Measurements from ENCODE around the gene FAAP20. TPM values are rescaled to one million over a fixed set of nuclear protein-coding genes. Genes with fewer than 3 reads are reported as not detected.

The FAAP20 gene
- total RNA-seq, 3 donors from 2014 or later (not counting 1 experiment from before 2014, with no cell fraction given) = 40.3 to 53.0 (median 43.3) TPM

GRCh38 chr1:2163205-2163604 is 31.4 kb downstream of the FAAP20 start:
- ATAC-seq (no peak), DNase-seq (peak in 1 of 2 donors; percentile 42)
- Mint-ChIP-seq H3K4me1 (peaks cover 6 to 16% of the 10 kb centered on the region in 2 donors), H3K9me3 (no peaks in the 10 kb centered on the region), H3K4me3 (no peak overlapping the region), H3K36me3 (no peaks in the 10 kb centered on the region), H3K27ac (no peak overlapping the region), H3K27me3 (ENCODE audit: low read depth in 2 of 2) (no peaks in the 10 kb centered on the region)
- peaks cover 3% of the 10 kb centered on the region for H3K36me3 ChIP-seq (ENCODE audit: control insufficient read depth, insufficient read depth, low read length)
- no peaks in the 10 kb centered on the region for H3K27me3 ChIP-seq (ENCODE audit: control insufficient read depth, insufficient read depth, low read length)
- H3K27ac ChIP-seq (ENCODE audit: low read length) = no peak overlapping the region
- intact Hi-C loops (cut with micrococcal nuclease) = no loop called here
- 95% methylated on average over 7 of the region's 7 CpGs for WGBS (ENCODE audit: insufficient coverage)
- no peak for TF ChIP-seq CTCF (IDR thresholded peaks at IDR 0.05)
- peaks cover 11% of the 10 kb centered on the region for H3K4me1 ChIP-seq (ENCODE audit: control insufficient read depth, insufficient read depth, low read length)
- H3K4me3 ChIP-seq (ENCODE audit: low read length) = no peak overlapping the region
- no peaks in the 10 kb centered on the region for H3K9me3 ChIP-seq (ENCODE audit: control insufficient read depth, insufficient read depth, low read length)

- ATAC-seq (peak; percentile 39 to 75 (median 57)), DNase-seq (peak in 1 of 2 donors; percentile 22)
- intact Hi-C loops (cut with micrococcal nuclease) = no loop called here
- H3K27me3 Mint-ChIP-seq (ENCODE audit: low read depth in 2 of 2) = no peaks in the 10 kb centered on the region
- no peak overlapping the region for H3K4me3 Mint-ChIP-seq
- Histone ChIP-seq H3K4me3 (ENCODE audit: low read length) (no peak overlapping the region), H3K4me1 (ENCODE audit: control insufficient read depth, insufficient read depth, low read length) (peaks cover 11% of the 10 kb centered on the region), H3K36me3 (ENCODE audit: control insufficient read depth, insufficient read depth, low read length) (peaks cover 15% of the 10 kb centered on the region), H3K27me3 (ENCODE audit: control insufficient read depth, insufficient read depth, low read length) (no peaks in the 10 kb centered on the region), H3K9me3 (ENCODE audit: control insufficient read depth, insufficient read depth, low read length) (no peaks in the 10 kb centered on the region), H3K27ac (ENCODE audit: low read length) (no peak overlapping the region)
- H3K27ac Mint-ChIP-seq = peak overlapping the region in 1 of 2 donors; percentile 65
- no peaks in the 10 kb centered on the region for H3K9me3 Mint-ChIP-seq
- WGBS (ENCODE audit: insufficient coverage) = 81% methylated on average over 34 of the region's 34 CpGs
- peaks cover 6 to 16% of the 10 kb centered on the region in 2 donors for H3K4me1 Mint-ChIP-seq
- H3K36me3 Mint-ChIP-seq = no peaks in the 10 kb centered on the region
- no peak for TF ChIP-seq CTCF (IDR thresholded peaks at IDR 0.05)
Measured at GRCh38 chr1:2160451-2161300, 33.9 kb downstream of the FAAP20 start.

- ATAC-seq (no peak), DNase-seq (no peak)
- Mint-ChIP-seq H3K4me3 (no peak overlapping the region), H3K36me3 (no peaks in the 10 kb centered on the region), H3K27ac (no peak overlapping the region), H3K9me3 (peaks cover 0 to 3% of the 10 kb centered on the region in 2 donors), H3K27me3 (ENCODE audit: low read depth in 2 of 2) (no peaks in the 10 kb centered on the region), H3K4me1 (peaks cover 6 to 23% of the 10 kb centered on the region in 2 donors)
- H3K27ac ChIP-seq (ENCODE audit: low read length) = no peak overlapping the region
- intact Hi-C loops (cut with micrococcal nuclease) = no loop called here
- no peaks in the 10 kb centered on the region for H3K27me3 ChIP-seq (ENCODE audit: control insufficient read depth, insufficient read depth, low read length)
- TF ChIP-seq CTCF (IDR thresholded peaks at IDR 0.05) = no peak
- H3K9me3 ChIP-seq (ENCODE audit: control insufficient read depth, insufficient read depth, low read length) = no peaks in the 10 kb centered on the region
- peaks cover 15% of the 10 kb centered on the region for H3K36me3 ChIP-seq (ENCODE audit: control insufficient read depth, insufficient read depth, low read length)
- H3K4me3 ChIP-seq (ENCODE audit: low read length) = no peak overlapping the region
- H3K4me1 ChIP-seq (ENCODE audit: control insufficient read depth, insufficient read depth, low read length) = peaks cover 11% of the 10 kb centered on the region
- 93% methylated on average over 18 of the region's 18 CpGs for WGBS (ENCODE audit: insufficient coverage)
Measured at GRCh38 chr1:2159124-2159523, 35.4 kb downstream of the FAAP20 start.
